GM12891 (cell line): ENCODE data around the gene TGOLN2.

Experiments
- POLR2A ChIP-seq: IDR thresholded peaks from 2 replicates; pipeline ENCODE4 v1.6.1; 2011; ENCODE audit warnings: low read depth, low read length, control low read depth
- POLR2AphosphoS5 ChIP-seq: IDR thresholded peaks from 2 replicates; pipeline ENCODE4 v1.6.1; 2011; ENCODE audit warnings: low read depth, low read length, control low read depth

DNA sequence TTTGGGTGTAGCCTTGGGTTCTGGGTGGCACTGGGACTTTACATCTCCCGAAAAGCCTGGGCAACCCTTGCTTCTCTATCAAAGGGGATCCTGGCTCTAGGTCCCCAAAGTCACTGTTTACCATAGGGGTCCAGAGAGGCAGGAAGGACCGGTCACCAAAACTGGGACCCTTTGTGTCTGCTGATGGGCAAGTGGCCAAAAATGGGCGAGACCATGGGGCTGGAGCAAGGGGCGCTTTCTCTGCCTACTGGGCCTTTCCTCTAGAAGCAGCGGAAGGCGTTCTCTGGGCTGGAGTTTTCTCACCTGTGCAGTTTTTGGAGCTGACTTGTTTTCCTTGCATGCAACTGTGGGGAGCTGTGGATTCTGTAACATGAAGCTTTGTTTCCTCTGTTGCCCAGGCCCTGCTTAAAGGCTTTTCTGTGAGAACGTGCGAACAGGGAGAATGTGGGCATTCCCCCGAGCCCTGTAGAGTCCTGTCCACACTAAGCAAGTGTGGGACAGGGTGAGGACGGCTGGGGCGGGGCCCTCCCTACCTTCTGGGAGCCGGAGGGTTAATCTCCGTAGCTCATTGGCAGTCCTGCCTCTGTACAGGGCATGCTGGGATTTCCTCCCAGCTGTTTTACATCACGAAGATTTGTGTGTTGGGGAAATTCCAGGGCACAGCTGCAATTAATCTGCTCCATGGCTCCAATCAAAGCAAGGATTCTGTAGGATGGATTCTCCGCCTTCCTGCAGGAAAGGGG, 50.2 kb downstream of the TGOLN2 start:
- TF ChIP-seq POLR2AphosphoS5 (no peak), POLR2A (no peak)
